ENCODE results near the gene FOXO6.

DNA sequence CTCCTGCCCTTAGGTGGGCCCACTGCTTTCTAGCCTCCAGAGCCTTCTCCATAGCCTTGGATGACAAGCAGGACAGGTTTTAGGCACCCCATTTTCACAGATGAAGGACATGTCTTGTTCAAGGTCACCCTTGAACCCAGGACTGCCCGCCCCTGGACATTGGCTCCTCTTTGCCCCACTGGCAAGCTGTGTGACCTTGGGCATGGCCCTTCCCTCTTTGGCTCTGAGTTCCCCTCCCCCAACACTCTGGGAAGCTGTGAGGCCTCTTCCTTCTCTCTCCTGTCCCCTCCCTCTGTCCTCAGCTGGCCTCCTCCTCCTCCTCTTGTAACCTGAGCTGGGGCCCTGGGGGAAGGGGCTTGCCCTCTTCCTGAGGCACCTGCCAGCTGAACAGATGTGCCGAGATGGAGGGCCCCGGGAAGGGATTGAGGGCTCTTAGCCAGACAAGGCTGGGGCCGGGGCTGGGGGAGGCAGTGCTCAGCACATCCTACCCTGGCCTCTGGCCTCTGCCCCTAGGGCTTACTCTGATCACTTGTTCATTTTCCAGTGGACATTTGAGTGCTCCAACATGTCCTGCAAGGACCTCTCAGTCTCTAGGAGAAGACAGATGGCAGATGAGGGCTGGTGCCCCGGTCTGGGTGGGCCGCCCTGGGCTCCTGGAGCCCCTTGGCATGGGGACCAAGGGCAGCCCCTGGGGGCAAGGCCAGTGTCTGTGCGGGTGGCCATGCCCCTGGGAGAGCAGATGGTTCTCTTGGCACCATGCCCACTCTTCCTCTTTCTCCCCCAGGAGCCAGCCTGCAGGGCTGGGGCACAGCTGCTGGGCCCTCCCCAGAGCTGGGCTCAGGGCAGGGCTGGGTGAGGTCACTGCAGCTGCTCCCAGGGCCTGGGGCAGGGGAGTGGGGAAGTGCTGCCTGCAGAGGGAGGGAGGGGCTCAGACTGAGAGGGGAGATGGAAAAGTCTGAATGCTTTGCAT is 10.7 kb downstream of the FOXO6 start:
- TF ChIP-seq POLR2A (IDR thresholded peaks at IDR 0.05), result no peak
- TF ChIP-seq EP300 (IDR thresholded peaks at IDR 0.05), result no peak
- TF ChIP-seq, protein P1, sequence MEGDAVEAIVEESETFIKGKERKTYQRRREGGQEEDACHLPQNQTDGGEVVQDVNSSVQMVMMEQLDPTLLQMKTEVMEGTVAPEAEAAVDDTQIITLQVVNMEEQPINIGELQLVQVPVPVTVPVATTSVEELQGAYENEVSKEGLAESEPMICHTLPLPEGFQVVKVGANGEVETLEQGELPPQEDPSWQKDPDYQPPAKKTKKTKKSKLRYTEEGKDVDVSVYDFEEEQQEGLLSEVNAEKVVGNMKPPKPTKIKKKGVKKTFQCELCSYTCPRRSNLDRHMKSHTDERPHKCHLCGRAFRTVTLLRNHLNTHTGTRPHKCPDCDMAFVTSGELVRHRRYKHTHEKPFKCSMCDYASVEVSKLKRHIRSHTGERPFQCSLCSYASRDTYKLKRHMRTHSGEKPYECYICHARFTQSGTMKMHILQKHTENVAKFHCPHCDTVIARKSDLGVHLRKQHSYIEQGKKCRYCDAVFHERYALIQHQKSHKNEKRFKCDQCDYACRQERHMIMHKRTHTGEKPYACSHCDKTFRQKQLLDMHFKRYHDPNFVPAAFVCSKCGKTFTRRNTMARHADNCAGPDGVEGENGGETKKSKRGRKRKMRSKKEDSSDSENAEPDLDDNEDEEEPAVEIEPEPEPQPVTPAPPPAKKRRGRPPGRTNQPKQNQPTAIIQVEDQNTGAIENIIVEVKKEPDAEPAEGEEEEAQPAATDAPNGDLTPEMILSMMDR (IDR thresholded peaks at IDR 0.05), result no peak

All from tibial nerve (tissue), 4 donors.